ENCODE results near the gene TENM4. TPM values are rescaled to one million over a fixed set of nuclear protein-coding genes. Genes with fewer than 3 reads are reported as not detected.

Gene TENM4
- polyA plus RNA-seq, 1 donor from 2014 or later: not detected

DNA sequence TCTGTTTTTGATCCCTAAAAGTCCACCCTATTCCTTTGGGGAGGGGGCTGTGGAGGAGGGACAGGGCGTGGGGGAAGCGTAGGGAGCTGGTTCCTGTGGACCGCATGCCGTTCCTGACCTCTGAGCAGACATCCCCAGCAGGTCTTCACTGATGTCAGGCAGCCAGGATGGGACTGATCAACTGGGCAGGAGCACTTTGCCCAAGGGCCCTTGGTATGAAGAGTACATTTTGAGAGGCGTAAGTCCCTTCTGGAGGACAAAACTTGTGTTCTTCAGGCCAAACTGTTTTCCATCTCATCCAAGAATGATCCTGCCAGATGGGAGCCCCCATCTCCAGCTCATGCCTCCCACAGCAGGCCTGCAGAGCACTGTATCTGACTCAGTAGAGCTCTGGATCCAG is 785.3 kb downstream of the TENM4 start:
- Mint-ChIP-seq H3K27ac (no peak overlapping the region), H3K36me3 (no peaks in the 10 kb centered on the region), H3K9me3 (no peaks in the 10 kb centered on the region), H3K4me3 (no peak overlapping the region), H3K27me3 (peaks cover 1% of the 10 kb centered on the region), H3K4me1 (no peaks in the 10 kb centered on the region)

DNA sequence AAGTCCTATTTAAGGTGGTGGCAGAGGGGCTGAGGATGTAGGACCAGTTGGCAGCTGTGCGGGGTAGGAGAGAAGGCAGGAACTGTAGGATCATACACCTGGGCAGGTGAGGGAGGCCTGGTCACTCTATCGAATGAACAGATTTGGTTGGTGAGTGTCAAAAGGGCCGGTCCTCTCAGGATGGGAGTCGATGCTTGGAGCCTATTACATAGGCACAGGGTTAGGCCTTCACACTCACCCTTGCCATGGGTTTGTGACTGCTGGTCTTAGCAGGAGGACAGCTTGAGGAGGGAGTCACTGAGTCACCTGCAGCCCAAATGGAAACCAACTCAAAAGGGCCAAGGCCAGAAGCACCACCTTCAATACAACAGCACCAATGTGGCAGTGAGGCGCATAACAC is 786.0 kb downstream of the TENM4 start:
- Mint-ChIP-seq H3K9me3 (no peaks in the 10 kb centered on the region), H3K4me3 (no peak overlapping the region), H3K36me3 (no peaks in the 10 kb centered on the region), H3K4me1 (no peaks in the 10 kb centered on the region), H3K27ac (no peak overlapping the region), H3K27me3 (peaks cover 1% of the 10 kb centered on the region)

DNA sequence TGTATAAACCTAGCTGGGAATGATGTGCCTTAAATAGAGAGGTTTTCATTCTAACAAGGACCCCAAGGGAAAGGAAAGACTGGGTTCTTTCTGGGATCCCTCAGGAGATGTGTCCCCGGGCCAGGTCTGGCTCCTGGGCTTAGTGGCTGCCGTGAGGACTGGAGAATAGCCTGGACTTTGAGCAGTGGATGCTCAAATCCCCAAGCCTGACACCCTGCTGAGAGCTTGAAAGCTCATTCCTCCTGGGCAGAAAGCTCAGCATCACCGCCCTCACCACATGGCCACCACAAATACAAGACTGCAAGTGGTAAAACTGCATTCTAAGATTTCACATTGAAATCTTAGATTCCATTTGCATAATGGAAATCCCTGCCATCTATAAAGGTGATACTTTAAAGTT is 786.8 kb downstream of the TENM4 start:
- H3K4me1 Mint-ChIP-seq: no peaks in the 10 kb centered on the region
- no peak overlapping the region for H3K27ac Mint-ChIP-seq
- H3K27me3 Mint-ChIP-seq: peaks cover 1% of the 10 kb centered on the region
- H3K36me3 Mint-ChIP-seq: no peaks in the 10 kb centered on the region
- H3K4me3 Mint-ChIP-seq: no peak overlapping the region
- no peaks in the 10 kb centered on the region for H3K9me3 Mint-ChIP-seq

DNA sequence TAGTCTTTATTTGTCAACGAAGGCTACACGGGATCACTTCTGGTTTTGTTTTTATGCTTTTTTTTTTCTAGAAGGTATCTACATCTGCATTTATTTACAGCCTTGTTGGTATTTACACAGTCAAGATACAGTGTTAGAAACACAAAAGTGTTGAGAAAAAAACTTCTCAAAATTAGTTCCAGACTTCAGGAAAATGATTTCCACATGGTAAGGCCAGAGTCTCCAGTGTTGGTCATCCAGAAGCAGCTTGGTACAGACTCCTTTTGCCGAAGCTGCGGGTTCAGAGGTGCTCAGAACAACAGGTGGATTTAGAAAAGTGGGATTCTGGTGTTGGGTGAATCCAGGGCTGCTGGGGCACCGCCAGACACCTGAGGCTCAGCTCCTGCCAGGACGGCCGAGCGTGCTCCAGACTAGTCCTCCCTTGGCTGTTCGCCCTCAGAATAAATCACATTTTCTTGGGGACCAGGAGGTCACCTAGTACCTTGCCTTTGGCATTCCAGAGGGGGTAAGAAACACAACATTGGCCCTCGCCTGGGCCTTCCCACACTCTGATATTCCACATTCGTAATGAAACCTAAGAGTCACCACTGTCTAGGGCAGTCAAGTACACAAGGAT is 787.4 kb downstream of the TENM4 start:
- H3K4me1 Mint-ChIP-seq: no peaks in the 10 kb centered on the region
- H3K27me3 Mint-ChIP-seq: peaks cover 1% of the 10 kb centered on the region
- H3K9me3 Mint-ChIP-seq: no peaks in the 10 kb centered on the region
- no peak overlapping the region for H3K27ac Mint-ChIP-seq
- no peaks in the 10 kb centered on the region for H3K36me3 Mint-ChIP-seq
- no peak overlapping the region for H3K4me3 Mint-ChIP-seq

DNA sequence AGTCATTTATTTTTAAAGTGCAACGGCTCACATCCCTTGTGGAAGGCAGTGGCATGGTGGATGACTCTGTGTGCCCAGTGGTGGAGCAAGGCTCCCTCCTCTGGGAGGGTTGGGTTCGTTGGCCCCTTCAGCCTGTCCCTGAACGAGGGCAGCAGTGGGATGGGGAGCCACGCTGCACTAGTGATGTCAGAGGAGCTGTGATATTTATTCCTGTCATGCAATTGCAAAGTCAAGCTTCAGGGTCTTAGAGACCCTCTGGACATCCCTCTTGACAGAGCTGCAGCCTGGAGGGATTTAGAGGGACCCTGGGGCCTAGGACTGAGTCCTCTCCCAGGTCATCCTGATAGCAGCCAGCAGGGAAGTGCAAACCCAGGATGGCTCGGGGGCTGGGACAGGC is 788.0 kb downstream of the TENM4 start:
- Mint-ChIP-seq H3K9me3 (no peaks in the 10 kb centered on the region), H3K27ac (no peak overlapping the region), H3K4me3 (no peak overlapping the region), H3K36me3 (no peaks in the 10 kb centered on the region), H3K27me3 (peaks cover 1% of the 10 kb centered on the region), H3K4me1 (no peaks in the 10 kb centered on the region)

DNA sequence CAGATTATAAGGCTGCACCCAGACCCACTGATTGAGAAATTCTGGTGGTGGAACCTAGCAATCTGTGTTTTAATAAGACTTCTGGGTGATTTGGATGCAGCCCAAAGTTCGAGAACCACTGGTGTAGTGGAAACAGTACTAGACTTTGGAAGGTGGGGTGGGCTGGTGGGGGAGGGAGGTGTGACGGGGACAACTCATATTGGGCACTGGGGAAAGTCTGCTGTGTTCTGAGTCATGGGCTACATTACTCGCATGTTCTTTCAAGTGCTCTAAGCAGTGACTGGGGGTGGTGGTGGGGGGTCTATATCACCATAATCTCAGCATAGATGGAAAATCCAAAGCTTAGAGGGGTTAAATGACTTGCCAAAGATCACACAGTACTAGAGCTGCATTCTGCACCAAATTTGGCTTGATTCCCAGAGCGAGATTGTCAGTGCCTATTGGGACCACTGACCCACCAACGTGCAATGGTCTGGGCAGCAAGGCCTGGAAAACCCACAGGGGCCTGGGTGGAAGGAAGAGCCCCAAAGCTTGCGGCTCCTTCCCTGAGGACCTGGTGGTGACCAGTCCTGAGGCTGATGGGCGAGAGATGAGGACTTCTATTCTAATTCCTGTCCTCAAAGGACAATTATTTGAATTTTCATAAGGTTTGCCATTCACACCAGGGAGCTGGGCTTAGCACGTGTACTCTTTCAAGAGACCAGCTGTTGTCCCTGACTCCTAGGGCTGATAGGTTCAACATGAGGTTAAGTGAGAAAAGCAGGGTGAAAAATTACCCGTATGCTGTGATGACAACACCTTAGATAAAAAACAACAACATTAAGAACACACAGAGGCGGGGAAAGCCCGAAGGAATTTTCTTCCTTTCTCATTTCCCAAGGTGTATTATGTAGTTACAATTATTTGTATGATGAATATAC is 788.6 kb downstream of the TENM4 start:
- no peak overlapping the region for H3K4me3 Mint-ChIP-seq
- no peaks in the 10 kb centered on the region for H3K36me3 Mint-ChIP-seq
- peaks cover 1% of the 10 kb centered on the region for H3K27me3 Mint-ChIP-seq
- H3K27ac Mint-ChIP-seq: no peak overlapping the region
- no peaks in the 10 kb centered on the region for H3K4me1 Mint-ChIP-seq
- H3K9me3 Mint-ChIP-seq: no peaks in the 10 kb centered on the region

DNA sequence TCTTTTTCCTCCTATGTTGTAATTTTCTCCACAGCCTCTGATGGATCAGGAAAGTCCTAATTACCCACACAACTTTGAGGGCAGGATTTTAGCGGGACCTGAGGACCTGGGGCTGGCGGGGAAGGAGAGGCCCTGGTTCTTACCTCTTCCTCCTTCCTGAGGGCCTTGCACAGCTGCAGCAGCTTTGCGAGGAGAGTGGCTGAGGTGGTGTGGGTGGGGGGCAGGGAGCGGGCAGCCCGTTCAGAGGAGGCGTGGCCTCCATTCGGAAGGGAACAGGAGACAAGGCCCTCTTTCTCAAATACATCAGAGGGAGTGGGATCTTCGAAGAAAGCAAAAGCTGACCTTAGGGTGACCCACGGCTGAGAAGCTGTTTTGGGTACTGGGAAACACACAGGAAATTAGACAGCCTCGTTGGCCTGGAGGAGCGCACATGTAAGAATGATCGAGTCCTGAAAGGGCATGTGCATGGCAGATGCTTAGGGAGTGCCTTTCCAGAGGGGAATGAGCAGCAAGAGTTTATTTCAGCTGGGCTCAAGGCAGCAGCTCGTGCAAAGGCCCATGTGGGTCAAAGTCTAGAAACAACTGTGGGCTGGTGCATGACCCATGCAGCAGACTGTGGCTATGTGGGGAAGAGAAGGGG is 789.6 kb downstream of the TENM4 start:
- peaks cover 1% of the 10 kb centered on the region for H3K27me3 Mint-ChIP-seq
- H3K36me3 Mint-ChIP-seq: no peaks in the 10 kb centered on the region
- H3K4me3 Mint-ChIP-seq: no peak overlapping the region
- H3K9me3 Mint-ChIP-seq: no peaks in the 10 kb centered on the region
- H3K4me1 Mint-ChIP-seq: peaks cover 0 to 1% (median 0%) of the 10 kb centered on the region in 3 donors
- H3K27ac Mint-ChIP-seq: no peak overlapping the region

DNA sequence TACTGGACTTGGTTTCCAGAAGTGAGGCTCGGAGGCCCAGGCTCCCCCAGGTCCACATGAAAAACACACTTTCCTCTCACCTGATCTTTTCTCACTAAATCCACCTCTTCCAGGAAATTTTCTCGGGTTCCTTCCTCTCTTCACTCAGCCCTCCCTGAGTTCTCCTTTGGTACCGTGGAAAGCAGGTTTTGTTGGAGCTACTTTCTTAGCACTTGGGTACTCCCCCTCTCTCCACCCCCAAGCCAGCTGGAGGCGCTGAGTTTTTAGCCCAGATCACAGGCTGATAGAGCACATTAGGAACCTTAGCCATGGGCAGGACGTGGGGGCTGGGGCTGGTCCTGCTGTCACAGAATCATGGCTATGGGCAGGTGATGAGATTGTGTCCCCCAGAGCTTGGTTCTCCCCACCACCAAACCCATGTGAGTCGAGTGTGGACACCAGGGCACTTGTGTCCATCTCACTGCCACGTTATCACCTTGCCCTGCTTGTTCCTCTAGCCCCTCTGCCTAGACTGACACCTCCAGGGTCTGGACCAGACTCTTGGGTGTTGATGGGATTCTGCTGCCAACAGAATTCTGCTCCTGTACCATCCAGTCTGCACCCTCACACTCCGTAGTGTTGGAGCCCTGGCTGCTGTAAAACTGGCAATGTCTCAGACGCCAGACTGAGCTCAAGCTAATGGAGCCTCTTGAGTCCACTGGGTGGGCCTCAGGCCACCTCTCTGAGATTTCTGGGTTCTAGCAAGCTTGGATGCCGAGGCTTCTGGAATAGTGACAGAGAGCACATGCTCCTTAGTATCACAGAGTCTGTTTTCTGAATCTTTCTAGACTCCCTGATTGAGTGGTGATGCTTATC is 791.2 kb downstream of the TENM4 start:
- Mint-ChIP-seq H3K27me3 (peaks cover 1% of the 10 kb centered on the region), H3K4me1 (peaks cover 0 to 3% (median 0%) of the 10 kb centered on the region in 3 donors), H3K36me3 (no peaks in the 10 kb centered on the region), H3K27ac (no peak overlapping the region), H3K4me3 (no peak overlapping the region), H3K9me3 (no peaks in the 10 kb centered on the region)

DNA sequence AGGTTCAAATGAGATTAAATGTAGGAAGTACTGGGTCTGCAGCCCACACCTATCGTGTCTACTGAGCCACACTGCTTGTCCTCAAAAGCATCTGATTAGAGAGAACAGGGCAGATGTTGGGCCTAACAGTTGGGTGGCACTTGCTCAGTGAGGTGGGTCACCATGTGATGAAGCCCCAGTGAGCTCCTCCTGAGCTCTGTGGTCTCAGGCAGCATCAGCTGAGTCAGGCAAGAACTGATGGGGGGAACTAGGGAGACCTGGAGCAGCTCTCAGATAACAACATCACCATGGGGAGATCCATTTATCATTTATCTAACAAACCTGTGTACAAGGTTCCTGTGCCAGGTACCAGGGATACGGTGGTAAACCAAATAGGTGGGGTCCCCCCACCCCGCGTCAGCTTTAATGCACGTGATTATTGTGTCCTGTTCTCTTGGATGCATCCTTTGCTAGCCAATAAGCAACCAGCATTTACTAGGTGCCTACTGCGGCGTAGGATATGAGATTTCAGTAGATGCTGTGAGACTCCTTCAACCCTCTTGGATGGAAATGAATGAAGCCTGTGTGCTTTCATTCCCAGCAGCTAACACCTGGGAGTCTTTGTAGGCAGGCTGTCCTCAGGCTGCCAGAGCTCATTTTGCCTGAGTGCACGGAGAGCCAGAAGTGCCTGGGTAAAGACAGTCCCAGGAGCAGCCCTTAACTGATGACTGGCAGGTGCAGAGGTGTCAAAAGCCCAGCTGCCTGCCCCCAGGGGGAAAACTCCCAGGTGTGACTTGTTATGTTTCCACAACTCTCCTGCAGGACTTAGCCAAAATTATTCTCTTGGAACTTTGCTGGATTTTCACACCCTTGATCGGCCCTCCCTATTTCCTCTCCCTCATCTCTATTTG is 792.6 kb downstream of the TENM4 start:
- Mint-ChIP-seq H3K9me3 (no peaks in the 10 kb centered on the region), H3K4me1 (peaks cover 0 to 3% (median 0%) of the 10 kb centered on the region in 3 donors), H3K27me3 (peaks cover 3% of the 10 kb centered on the region), H3K36me3 (no peaks in the 10 kb centered on the region), H3K4me3 (no peak overlapping the region), H3K27ac (no peak overlapping the region)

DNA sequence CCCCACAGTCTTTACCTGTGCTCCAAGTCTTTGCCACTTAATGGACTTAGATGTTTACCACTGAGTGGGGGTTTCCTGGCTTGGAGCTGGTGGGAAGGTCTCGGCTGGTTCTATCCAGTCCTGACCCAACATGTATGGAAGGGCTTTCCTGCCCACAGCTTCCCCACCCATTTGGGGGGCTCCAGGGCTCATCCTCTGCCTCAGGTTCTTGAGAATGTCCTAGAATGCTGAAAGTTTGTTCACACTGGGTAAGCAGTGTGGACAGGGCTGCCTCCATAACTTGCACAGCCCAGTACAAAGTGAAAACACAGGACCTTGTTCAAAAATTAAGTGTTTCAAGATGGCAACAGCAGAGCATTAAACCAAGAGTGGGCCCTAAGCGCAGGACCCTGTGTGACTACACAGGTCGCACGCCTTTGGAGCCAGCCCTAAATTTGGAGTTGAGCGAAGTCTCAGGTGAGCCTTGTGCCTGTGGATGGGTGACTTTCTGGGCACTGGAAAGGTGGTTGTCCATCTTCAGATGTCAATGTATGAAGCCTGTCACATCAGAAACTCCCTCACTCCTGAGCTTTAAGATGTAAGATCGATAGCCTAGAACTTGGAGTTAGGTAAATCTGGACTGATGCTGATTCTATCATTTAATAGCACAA is 793.4 kb downstream of the TENM4 start:
- Mint-ChIP-seq H3K4me3 (no peak overlapping the region), H3K4me1 (peaks cover 0 to 3% (median 0%) of the 10 kb centered on the region in 3 donors), H3K9me3 (no peaks in the 10 kb centered on the region), H3K27me3 (peaks cover 3% of the 10 kb centered on the region), H3K36me3 (peaks cover 1% of the 10 kb centered on the region), H3K27ac (no peak overlapping the region)

DNA sequence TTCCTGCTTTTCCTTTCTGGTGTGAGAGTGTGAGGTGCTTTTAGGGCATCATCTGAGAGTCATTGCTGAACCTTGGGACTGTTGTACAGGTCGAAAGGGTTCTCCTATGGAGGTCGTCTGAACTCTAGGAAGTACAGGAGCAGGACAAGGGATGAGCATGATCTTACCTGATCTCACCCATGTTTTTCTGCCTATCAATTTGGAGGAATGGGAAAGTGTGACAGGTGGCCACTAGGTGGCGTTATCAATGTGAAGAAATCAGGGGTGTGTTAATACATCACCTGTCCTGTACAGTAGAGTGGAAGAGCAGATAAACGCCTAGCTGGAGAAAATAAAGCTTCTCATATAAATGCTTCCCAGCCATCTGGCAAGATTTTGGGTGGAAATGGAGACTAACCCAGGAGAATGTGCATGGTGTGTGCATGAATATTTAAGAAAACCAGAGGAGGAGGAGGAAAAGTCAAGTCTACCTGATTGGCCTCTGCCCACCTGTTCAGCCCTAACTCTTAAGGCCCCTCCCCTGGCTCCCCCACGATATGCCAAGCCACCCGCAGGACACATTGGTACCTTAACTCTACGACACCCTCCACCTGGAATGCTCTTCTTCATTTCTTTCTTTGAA is 794.2 kb downstream of the TENM4 start:
- Mint-ChIP-seq H3K4me1 (peaks cover 0 to 3% (median 0%) of the 10 kb centered on the region in 3 donors), H3K27me3 (peaks cover 3% of the 10 kb centered on the region), H3K9me3 (no peaks in the 10 kb centered on the region), H3K27ac (no peak overlapping the region), H3K4me3 (no peak overlapping the region), H3K36me3 (peaks cover 1% of the 10 kb centered on the region)

DNA sequence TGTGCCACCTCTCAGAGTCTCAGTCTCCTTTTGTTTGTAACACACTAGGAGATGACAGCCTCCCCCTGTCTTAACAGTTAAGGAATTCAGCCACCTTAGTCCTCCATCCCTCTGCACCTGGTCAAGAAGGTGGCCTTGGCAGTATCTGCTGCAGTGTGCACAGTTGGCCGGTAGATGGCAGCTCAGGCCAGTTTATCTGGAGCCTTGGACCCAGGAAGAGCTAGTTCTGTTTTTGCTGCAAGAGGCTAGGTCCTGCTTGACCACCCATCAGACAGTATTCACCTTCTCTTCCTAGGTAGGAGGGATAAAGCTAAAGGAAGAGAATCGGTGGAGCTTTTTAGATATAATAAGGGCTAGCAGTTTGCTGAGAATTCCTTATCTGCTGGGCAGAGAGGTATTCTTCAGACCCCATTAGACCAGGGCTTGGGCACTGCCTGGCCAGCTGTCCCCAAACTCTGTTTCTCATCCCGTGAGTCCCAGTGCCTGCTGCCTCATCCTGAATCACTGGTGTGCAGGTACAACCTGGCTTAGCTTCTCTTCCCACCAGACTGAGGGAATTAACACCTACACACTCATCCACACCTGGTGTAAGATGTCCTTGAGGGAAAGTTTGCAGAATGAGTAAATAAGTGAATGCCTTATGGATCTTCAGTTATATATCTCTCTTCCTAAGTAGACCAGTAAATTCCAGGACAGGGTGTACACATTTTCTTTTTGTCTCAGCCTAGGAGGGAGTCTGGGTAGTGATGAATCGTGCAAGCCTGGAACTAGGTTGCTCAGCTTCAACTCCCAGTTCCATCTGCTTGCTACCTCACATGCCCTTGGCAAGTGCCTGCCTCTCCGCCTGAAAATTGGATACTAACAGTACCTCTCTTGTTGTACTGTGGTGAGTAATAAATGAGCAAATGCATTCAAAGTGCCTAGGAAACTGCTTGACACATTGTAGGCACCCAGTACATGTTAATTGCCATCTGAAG is 795.3 kb downstream of the TENM4 start:
- H3K27me3 Mint-ChIP-seq: peaks cover 2% of the 10 kb centered on the region
- no peaks in the 10 kb centered on the region for H3K9me3 Mint-ChIP-seq
- peaks cover 1% of the 10 kb centered on the region for H3K36me3 Mint-ChIP-seq
- H3K4me3 Mint-ChIP-seq: no peak overlapping the region
- H3K27ac Mint-ChIP-seq: no peak overlapping the region
- peaks cover 0 to 3% (median 0%) of the 10 kb centered on the region in 3 donors for H3K4me1 Mint-ChIP-seq

Data from IgD-negative memory B cell (primary cell).